ENCODE results near the gene TSNAX.
"Not testable (repeated sequence)": the region's sequence is repeated elsewhere in the genome, so short reads cannot be mapped to it uniquely, and the experiment has no call there.

TSNAX gene

GRCh38 chr1:231564373-231564772, 35.9 kb downstream of the TSNAX start:
- no peak for DNase-seq

DNA sequence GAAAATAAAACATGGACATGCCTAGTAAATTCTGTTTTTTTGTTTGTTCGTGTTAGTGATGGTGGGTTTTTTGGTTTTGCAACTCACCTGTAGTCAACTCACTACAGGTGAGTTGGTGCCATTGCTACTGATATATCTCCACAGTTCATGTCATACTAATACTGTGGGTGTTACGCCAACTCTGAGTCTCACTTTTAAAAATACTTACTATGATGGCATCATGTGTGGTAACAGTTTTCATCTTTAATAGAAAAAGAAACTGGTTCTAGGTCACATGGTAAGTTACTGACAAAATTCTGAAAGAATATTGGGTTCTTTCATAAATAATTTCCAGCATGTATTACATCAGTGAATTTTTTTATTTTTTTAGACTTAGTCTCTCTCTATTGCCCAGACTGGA, 38.0 kb downstream of the TSNAX start:
- DNase-seq, result no peak

DNA sequence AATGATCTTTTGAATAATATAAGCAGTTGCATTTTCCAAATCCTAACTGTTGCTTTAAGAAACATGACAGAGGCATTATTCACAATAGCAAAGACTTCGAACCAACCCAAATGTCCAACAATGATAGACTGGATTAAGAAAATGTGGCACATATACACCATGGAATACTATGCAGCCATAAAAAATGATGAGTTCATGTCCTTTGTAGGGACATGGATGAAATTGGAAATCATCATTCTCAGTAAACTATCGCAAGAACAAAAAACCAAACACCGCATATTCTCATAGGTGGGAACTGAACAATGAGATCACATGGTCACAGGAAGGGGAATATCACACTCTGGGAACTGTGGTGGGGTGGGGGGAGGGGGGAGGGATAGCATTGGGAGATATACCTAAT, 41.8 kb downstream of the TSNAX start:
- DNase-seq, result not testable (repeated sequence)

- DNase-seq, result no peak
Measured at GRCh38 chr1:231571904-231572303, 43.4 kb downstream of the TSNAX start.

- DNase-seq, result no peak
Measured at GRCh38 chr1:231575472-231575871, 47.0 kb downstream of the TSNAX start.

DNA sequence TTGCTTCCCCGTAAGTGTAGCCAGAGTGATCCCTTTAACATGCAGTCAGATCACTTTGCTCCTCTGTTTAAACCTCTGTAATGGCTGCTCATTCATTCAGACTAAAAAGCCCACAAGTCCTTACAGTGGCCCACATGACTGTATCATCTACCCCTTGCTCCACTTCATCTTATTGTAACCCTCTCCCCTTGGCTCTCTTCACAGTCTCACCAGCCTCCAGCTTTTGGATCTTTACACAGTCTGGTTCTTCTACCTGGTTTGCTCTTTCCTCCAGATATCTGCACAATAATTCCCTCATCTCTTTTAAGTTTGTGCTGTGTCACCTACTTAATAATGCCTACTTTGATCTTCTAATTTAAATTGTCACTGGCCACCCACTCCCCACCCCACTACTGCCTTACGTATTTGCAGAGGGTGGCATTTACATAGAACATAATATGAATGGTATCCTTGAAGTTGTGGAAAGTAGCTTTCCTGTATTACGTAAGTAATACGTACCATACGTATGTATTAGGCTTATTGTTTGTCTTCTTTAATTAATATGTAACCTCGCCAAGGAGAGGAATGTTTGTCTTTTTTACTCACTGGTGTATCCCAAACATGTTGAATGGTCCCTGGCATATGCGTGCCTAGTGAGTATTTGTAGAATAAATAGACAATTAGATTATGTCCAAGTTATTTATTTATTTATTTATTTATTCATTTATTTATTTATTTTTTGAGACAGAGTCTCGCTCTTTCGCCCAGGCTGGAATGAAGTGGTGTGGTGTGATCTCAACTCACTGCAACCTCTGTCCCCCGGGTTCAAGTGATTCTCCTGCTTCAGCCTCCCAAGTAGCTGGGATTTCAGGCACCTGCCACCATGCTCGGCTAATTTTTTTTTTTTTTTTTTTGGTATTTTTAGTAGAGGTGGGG, 48.6 kb downstream of the TSNAX start:
- no peak for DNase-seq

GRCh38 chr1:231580874-231581273, 52.4 kb downstream of the TSNAX start:
- DNase-seq, result no peak

DNA sequence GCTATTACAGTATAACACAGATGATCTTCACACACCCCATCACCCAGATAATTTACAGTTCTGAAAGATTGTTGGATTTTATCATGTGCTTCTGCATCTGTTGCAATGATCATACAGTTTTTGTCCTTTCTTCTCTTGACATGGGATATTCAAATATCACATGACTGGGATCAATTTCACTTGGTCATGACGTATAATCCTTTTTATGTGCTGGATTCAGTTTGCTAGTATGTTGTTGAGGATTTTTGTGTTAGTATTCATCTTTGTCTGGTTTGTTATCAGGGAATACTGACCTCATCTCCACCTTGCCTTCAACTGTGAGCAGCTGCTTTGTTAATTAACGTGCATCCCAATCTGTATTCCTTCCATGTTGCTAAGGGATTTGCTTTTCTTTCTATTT, 53.4 kb downstream of the TSNAX start:
- DNase-seq, result no peak

- DNase-seq, result no peak
Measured at GRCh38 chr1:231583376-231583775, 54.9 kb downstream of the TSNAX start.

GRCh38 chr1:231584117-231584516, 55.6 kb downstream of the TSNAX start:
- DNase-seq, result peak in 1 of 2 experiments; percentile 28

DNA sequence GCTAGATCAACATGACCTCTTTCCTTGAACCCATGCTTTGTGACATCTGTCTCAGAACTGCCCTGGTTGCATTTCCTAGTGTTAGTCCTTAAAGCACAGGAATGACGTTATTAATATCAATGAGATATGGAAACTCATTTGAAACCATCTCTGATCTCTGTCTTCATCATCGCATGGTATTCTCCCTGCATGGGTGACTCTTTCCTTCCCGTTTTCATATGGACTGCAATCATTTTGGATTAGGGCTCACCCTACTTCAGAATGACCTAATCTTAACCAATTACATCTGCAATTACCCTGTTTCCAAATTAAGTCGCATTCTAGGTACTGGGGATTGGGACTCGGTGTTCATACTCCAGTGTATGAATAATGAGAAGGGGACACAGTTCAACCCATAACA, 56.5 kb downstream of the TSNAX start:
- DNase-seq, result no peak

DNA sequence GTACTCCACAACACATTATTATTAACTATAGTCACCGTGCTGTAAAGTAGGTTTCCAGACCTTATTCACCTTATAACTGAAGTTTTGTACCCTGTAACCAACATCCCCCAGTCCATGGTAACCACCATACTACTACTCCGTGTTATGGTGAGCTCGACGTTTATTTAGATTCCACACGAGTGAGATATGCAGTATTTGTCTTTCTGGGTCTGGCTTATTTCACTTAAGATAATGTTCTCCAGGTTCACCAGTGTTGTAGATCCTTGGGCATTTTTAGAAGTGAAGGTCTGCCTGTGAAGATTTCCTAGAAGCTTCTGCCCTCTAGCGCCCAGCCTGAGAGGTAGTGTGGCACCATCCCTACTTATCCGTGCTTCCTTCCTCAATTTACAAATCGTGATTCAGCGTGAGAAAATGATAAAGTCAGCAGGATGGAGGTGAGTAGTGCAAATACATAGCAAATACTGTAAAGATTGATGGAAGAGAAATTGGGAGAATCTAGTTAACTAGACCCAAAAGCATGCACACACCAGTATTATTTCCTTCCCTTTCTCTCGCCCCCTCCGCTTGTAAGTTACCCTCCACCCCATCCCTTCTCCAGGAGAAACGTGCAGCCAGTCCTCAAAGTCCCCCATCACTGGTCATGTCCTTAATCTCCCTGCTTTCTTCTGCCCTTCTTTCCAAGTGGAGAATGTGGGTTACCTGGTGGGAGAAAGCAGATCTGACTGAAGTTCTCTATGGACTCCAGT, 62.2 kb downstream of the TSNAX start:
- peak; percentile 43 to 61 for DNase-seq

DNA sequence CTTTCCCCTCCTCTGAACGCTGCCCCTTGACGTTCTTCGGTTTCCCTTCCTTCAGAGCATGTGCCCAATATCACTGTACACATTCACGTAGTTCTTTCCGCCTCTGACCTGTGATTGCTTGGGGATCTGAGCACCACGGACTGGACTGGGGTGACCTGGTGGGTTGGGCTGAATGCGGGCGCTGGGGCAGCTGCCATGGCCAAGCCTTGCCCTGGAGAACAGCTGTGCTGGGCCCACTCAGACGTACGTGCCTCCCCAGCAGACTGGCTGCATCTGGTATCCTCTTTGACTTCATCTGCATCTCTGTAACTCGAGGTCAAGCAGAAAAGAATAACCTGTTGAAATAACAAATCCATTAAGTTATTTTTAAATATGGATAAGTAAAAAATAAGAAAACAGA, 63.0 kb downstream of the TSNAX start:
- peak in 1 of 2 experiments; percentile 52 for DNase-seq

DNA sequence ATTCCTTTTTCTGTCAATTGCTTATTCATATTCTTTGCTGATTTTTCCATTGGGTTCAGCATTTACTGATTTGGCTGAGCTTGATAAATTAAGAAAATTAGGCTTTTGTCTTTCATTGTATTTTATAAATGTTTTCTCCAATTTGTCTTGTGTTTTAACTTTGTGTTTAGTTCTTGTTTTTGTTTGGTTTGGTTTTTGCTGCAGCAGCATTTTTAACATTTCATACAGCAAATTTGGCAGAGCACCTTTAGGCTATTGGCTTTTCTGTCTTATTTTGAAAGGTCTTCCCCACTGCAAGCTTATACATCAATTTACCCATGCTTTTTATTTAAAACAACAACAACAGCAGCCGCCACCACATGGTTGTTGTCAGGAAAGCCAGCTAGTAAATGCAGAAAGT, 64.3 kb downstream of the TSNAX start:
- no peak for DNase-seq

DNA sequence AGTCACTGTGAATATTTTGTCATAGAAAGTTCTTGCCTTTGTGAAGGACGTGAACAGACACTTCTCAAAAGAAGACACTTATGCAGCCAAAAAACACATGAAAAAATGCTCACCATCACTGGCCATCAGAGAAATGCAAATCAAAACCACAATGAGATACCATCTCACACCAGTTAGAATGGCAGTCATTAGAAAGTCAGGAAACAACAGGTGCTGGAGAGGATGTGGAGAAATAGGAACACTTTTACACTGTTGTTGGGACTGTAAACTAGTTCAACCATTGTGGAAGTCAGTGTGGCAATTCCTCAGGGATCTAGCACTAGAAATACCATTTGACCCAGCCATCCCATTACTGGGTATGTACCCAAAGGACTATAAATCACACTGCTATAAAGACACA, 64.8 kb downstream of the TSNAX start:
- not testable (repeated sequence) for DNase-seq

GRCh38 chr1:231594123-231594522, 65.7 kb downstream of the TSNAX start:
- no peak for DNase-seq

GRCh38 chr1:231594749-231595148, 66.3 kb downstream of the TSNAX start:
- DNase-seq, result no peak

DNA sequence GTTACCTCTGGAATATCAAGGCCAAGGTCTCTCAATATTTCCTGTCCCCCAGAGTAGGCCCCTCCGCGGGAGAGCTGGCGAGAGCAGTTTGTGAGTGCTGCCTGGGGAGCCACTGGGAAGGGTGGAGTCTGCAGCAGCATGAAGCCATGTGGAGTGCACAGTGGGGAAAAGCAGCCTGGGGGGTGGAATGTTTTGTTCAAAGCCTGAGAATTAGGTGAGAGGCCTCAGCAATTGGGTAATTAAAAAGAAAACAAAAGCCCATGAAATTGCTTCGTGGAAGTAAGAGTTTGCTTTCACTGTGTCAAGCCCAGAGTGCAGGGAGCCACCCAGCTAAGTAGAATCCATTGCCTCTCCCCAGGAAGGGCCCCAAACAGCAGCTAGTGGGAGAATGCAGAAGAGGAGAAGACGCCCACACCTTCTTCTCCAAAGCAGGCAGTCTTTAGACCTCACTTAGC, 67.9 kb downstream of the TSNAX start:
- DNase-seq, result no peak

- DNase-seq, result no peak
Measured at GRCh38 chr1:231597971-231598370, 69.5 kb downstream of the TSNAX start.

- DNase-seq, result no peak
Measured at GRCh38 chr1:231600458-231600976, 72.0 kb downstream of the TSNAX start.

DNA sequence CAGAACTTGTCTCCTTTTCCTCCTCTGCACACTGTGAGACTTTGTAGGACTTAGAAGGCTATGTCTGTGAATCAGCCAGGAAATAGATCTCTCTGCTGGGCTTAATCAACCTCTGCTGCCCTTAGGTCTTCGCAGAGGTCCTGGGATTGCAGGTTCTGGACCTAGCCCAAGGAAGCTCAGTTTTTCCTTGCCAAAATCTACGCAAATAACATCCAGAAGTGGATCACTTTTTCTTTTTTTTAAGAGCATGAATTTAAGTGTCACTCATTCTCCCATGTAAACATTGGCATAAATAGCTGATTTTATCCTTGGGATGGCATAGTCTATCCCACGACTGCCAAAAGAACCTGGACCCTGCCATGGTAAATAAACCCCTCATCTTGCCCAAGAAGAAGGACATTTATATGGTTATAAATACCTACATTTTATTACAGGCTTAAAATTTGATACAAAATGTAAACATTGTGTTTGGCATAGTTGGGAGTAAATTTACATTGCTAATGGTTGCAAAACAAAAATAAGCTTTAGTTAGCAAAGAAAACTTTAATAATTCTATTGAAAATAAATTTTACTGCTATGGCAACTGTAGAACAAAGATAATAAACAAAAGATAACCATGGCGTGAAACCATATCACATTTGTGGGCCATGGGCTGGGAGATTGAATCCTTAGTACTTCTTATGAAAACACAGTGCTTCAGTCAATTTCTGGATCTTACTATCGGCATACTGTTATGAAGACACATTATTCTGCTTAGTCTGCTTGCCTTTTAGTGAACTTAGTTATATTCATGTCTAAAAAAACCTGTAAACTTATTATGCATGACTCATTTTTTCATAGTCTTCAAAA, 73.6 kb downstream of the TSNAX start:
- no peak for DNase-seq

DNA sequence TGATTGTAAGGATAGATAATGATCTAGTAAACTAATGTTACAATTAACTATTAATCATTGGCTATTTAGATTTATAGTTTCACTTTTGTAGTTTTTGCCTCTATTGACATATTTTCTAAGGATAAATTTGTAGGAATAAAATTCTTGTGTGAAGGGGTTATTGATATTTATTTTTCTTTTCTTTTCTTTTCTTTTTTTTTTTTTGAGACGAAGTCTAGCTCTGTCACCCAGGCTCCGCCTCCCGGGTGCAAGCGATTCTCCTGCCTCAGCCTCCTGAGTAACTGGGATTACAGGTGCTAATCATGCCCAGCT, 74.2 kb downstream of the TSNAX start:
- no peak for DNase-seq

All from SHP77 (cell line).